8988T (cell line): ENCODE data around the gene MBOAT7.
A peak's percentile ranks its signal among the peaks of the same experiment; 100 is the strongest.
"Not testable (repeated sequence)": the region's sequence is repeated elsewhere in the genome, so short reads cannot be mapped to it uniquely, and the experiment has no call there.

ENCODE experiments used
- DNase-seq: peaks from one replicate; pipeline ENCODE4 v3.0.0; 2011

MBOAT7 gene

GRCh38 chr19:54186351-54186750 lies 3.0 kb downstream of the MBOAT7 start:
- DNase-seq: no peak

GRCh38 chr19:54183431-54183830 lies 5.9 kb downstream of the MBOAT7 start:
- DNase-seq: no peak

- DNase-seq: not testable (repeated sequence)
Measured at GRCh38 chr19:54181894-54182293, 7.5 kb downstream of the MBOAT7 start.

GRCh38 chr19:54180691-54181091 lies 8.7 kb downstream of the MBOAT7 start:
- DNase-seq: no peak

- no peak for DNase-seq
Measured at GRCh38 chr19:54179921-54180461, 9.4 kb downstream of the MBOAT7 start.

- no peak for DNase-seq
Measured at GRCh38 chr19:54179262-54179852, 10.0 kb downstream of the MBOAT7 start.

- no peak for DNase-seq
Measured at GRCh38 chr19:54178581-54179261, 10.7 kb downstream of the MBOAT7 start.

GRCh38 chr19:54173951-54174834 lies 15.2 kb downstream of the MBOAT7 start:
- no peak for DNase-seq

- no peak for DNase-seq
Measured at GRCh38 chr19:54173359-54173699, 16.1 kb downstream of the MBOAT7 start.

GRCh38 chr19:54172471-54173358 lies 16.7 kb downstream of the MBOAT7 start, which contains the start of gene TMC4:
TMC4 (minus strand) TSS chr19:54173160; CDS start chr19:54173117, 43 bp downstream.
- DNase-seq: peak; percentile 9

- DNase-seq: peak; percentile 7
Measured at GRCh38 chr19:54171736-54172431, 17.5 kb downstream of the MBOAT7 start.

- DNase-seq: no peak
Measured at GRCh38 chr19:54169149-54169740, 20.1 kb downstream of the MBOAT7 start.

GRCh38 chr19:54168174-54168917 lies 21.0 kb downstream of the MBOAT7 start:
- DNase-seq: peak; percentile 85

- no peak for DNase-seq
Measured at GRCh38 chr19:54165222-54165621, 24.2 kb downstream of the MBOAT7 start.

- no peak for DNase-seq
Measured at GRCh38 chr19:54164369-54165068, 24.9 kb downstream of the MBOAT7 start.

GRCh38 chr19:54162884-54163283 lies 26.5 kb downstream of the MBOAT7 start:
- no peak for DNase-seq

- DNase-seq: no peak
Measured at GRCh38 chr19:54162241-54162805, 27.1 kb downstream of the MBOAT7 start.

- DNase-seq: no peak
Measured at GRCh38 chr19:54160854-54161253, 28.5 kb downstream of the MBOAT7 start.

- DNase-seq: no peak
Measured at GRCh38 chr19:54160182-54160811, 29.1 kb downstream of the MBOAT7 start.
